B cell (primary cell): ENCODE measurements around the gene TSG101. TPM values are rescaled to one million over a fixed set of nuclear protein-coding genes. Genes with fewer than 3 reads are reported as not detected.
A peak's percentile ranks its signal among the peaks of the same experiment; 100 is the strongest.

Experiments
- ATAC-seq: fragments of 200-7000 bp; cut with Tn5 transposase; one replicate; pipeline ENCODE4 v1.10.0; 2021; ENCODE audit warnings: low read depth, mild to moderate bottlenecking, moderate number of reproducible peaks, moderate library complexity
- CTCF ChIA-PET: fragments of 350-600 bp; sonication (Branson Sonifier 250); formaldehyde crosslinking; loops from one replicate; lab custom pipeline; 2021; ENCODE audit warnings: antibody characterized with exemption, inconsistent platforms; lab: Charles Lee
- POLR2A ChIA-PET: fragments of 350-600 bp; sonication (Branson Sonifier 250); formaldehyde crosslinking; loops from one replicate; lab custom pipeline; 2021; ENCODE audit warnings: antibody characterized with exemption; lab: Charles Lee
- DNase-seq: peaks from one replicate; pipeline ENCODE4 v3.0.0; 2013
- H2AFZ ChIP-seq: 2 replicates; pipeline ENCODE4 v1.6.1; 2012; ENCODE audit warnings: mild to moderate bottlenecking, low read depth, low read length; ENCODE audit not compliant: insufficient read depth, poor library complexity, severe bottlenecking
- H3K27ac ChIP-seq, 2 donors: 1 replicate in 1 of 2; 2 replicates in 1 of 2; pipeline ENCODE4 v1.5.1; 2012 to 2013; ENCODE audit warnings: low read length in 2 of 2, mild to moderate bottlenecking in 2 of 2, moderate library complexity in 1 of 2
- H3K27me3 ChIP-seq, 4 experiments: fragments of 200-600 bp in 1 of 4; sonication (generic) in 1 of 4; replicated peaks in 1 of 4; 1 replicate in 2 of 4; 2 replicates in 2 of 4; pipeline versions ENCODE4 v1.6.1 to v1.7.0; 2013 to 2016; ENCODE audit warnings: low read length in 3 of 4, mild to moderate bottlenecking in 2 of 4, mixed read lengths in 1 of 4, moderate library complexity in 1 of 4; ENCODE audit not compliant: insufficient read depth in 4 of 4, control insufficient read depth in 3 of 4; ENCODE audit errors: control extremely low read depth in 1 of 4
- H3K36me3 ChIP-seq, 2 experiments: replicated peaks in 1 of 2; 1 replicate in 1 of 2; 2 replicates in 1 of 2; pipeline versions ENCODE4 v1.6.1 to v1.7.1; 2013; ENCODE audit warnings: low read length in 1 of 2; ENCODE audit not compliant: insufficient read depth in 2 of 2, control insufficient read depth in 1 of 2; ENCODE audit errors: control extremely low read depth in 1 of 2, extremely low read depth in 1 of 2
- H3K4me1 ChIP-seq, 2 donors: fragments of 200-600 bp in 1 of 2; sonication (generic) in 1 of 2; 1 replicate in 1 of 2; 2 replicates in 1 of 2; pipeline versions ENCODE4 v1.5.1 to v1.6.1; 2013 to 2017; ENCODE audit warnings: low read length in 2 of 2; ENCODE audit not compliant: control insufficient read depth in 2 of 2, insufficient read depth in 2 of 2
- H3K4me2 ChIP-seq: replicated peaks from 2 replicates; pipeline ENCODE3; 2012; ENCODE audit warnings: mild to moderate bottlenecking, low read depth, low read length; ENCODE audit not compliant: poor library complexity, severe bottlenecking
- H3K4me3 ChIP-seq, 5 experiments: fragments of 200-600 bp in 1 of 5; sonication (generic) in 1 of 5; 1 replicate in 3 of 5; 2 replicates in 2 of 5; pipeline versions ENCODE4 v1.5.1 to v1.7.0; 2011 to 2016; ENCODE audit warnings: low read length in 4 of 5, mild to moderate bottlenecking in 4 of 5, low read depth in 2 of 5, control low read depth in 1 of 5, moderate library complexity in 1 of 5; ENCODE audit not compliant: insufficient read depth in 1 of 5; ENCODE audit errors: control extremely low read depth in 1 of 5, extremely low read depth in 1 of 5
- H3K79me2 ChIP-seq: fragments of 200-600 bp; sonication (generic); one replicate; pipeline ENCODE4 v1.6.0; 2016; ENCODE audit warnings: low read length; ENCODE audit not compliant: control insufficient read depth, insufficient read depth
- H3K9ac ChIP-seq: fragments of 200-600 bp; sonication (generic); 2 replicates; pipeline ENCODE4 v1.6.1; 2017; ENCODE audit warnings: mild to moderate bottlenecking, low read length, moderate library complexity
- H3K9me3 ChIP-seq, 3 donors: one replicate each; pipeline versions ENCODE4 v1.6.1 to v1.7.1; 2013; ENCODE audit warnings: low read length in 2 of 3; ENCODE audit not compliant: control insufficient read depth in 2 of 3, insufficient read depth in 1 of 3; ENCODE audit errors: control extremely low read depth in 1 of 3
- H4K20me1 ChIP-seq: 2 replicates; pipeline ENCODE4 v1.6.0; 2012; ENCODE audit warnings: mild to moderate bottlenecking, low read length; ENCODE audit not compliant: insufficient read depth, control insufficient read depth, poor library complexity, severe bottlenecking
- H3K27ac Mint-ChIP-seq: one replicate; pipeline ENCODE4 v1.8.0; 2021; ENCODE audit warnings: mixed read lengths
- H3K27me3 Mint-ChIP-seq: one replicate; pipeline ENCODE4 v1.8.0; 2021; ENCODE audit warnings: mixed read lengths
- H3K4me1 Mint-ChIP-seq: one replicate; pipeline ENCODE4 v1.8.0; 2021; ENCODE audit warnings: mixed read lengths
- H3K4me3 Mint-ChIP-seq: one replicate; pipeline ENCODE4 v1.8.0; 2021; ENCODE audit warnings: mixed read lengths
- H3K9me3 Mint-ChIP-seq: one replicate; pipeline ENCODE4 v1.8.0; 2022; ENCODE audit warnings: mixed read lengths; ENCODE audit not compliant: insufficient read depth
- EZH2 ChIP-seq: IDR thresholded peaks from 2 replicates; pipeline ENCODE4 v1.6.1; 2012; ENCODE audit warnings: borderline replicate concordance, low read depth, mild to moderate bottlenecking, moderate library complexity, low read length; ENCODE audit not compliant: insufficient read depth, poor library complexity, severe bottlenecking
- WGBS: methylation state at CpG from one replicate; pipeline ENCODE4 v1.1.5; 2013; ENCODE audit warnings: missing lambda C conversion rate; ENCODE audit not compliant: insufficient coverage; 5-methylcytosine and 5-hydroxymethylcytosine counted together
- intact Hi-C: fragments of 100-400 bp; cut with micrococcal nuclease; formaldehyde crosslinking; loops from one replicate; pipeline ENCODE4 v1.10.0; 2022
- polyA plus RNA-seq: library from polyadenylated mRNA; depleted of rRNA; stranded (reverse); fragments of >200 nt; gene quantifications from 2 replicates; pipeline ENCODE4 v1.2.3, GENCODE V29; 2012
- total RNA-seq, 2 donors: library from RNA; stranded (reverse); fragments of 120-200 nt in 1 of 2; gene quantifications; 1 replicate in 1 of 2; 2 replicates in 1 of 2; pipeline versions ENCODE4 v1.2.3 to v1.2.4, GENCODE V29; 2013 to 2022
- TF ChIP-seq, protein P1 (sequence below): fragments of 200-600 bp; IDR thresholded peaks from one replicate; pipeline ENCODE4 v1.8.0; 2022; ENCODE audit warnings: antibody characterized with exemption, mild to moderate bottlenecking

TSG101 gene
- total and polyA plus RNA-seq, 2 donors (not counting 1 experiment from before 2014, with no cell fraction given): 50.9 to 56.5 TPM

DNA sequence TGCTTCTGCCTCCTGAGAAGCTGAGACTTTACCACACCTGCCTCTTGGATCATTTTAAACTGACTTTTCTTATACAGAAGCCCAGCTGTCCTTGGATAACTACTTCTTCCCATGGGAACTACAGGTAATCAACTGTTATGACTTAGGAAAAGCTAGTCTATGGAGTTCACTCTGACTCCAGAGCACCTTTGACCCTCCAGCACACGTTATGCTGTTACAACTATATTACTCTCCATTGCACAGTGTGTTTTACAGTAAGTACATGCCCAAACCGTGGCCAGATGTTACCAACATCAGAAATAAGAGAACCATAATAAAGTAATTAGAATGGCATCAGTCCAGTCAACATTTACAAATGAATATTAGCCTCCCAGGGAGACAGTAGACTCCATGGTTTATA, 21.3 kb upstream of the TSG101 start:
- Histone ChIP-seq H3K36me3 (peaks cover 2 to 6% of the 10 kb centered on the region in 2 experiments), H2AFZ (no peak overlapping the region), H3K27me3 (no peaks in the 10 kb centered on the region), H3K9ac (no peak overlapping the region), H3K4me3 (no peak overlapping the region), H3K4me2 (no peak overlapping the region), H4K20me1 (no peaks in the 10 kb centered on the region), H3K27ac (no peak overlapping the region), H3K79me2 (no peaks in the 10 kb centered on the region), H3K9me3 (no peaks in the 10 kb centered on the region), H3K4me1 (no peaks in the 10 kb centered on the region)
- DNase-seq: no peak
- no peak for ATAC-seq
- H3K4me3 Mint-ChIP-seq: no peak overlapping the region
- POLR2A ChIA-PET: no interaction called here
- H3K27ac Mint-ChIP-seq: no peak overlapping the region
- TF ChIP-seq, protein P1, sequence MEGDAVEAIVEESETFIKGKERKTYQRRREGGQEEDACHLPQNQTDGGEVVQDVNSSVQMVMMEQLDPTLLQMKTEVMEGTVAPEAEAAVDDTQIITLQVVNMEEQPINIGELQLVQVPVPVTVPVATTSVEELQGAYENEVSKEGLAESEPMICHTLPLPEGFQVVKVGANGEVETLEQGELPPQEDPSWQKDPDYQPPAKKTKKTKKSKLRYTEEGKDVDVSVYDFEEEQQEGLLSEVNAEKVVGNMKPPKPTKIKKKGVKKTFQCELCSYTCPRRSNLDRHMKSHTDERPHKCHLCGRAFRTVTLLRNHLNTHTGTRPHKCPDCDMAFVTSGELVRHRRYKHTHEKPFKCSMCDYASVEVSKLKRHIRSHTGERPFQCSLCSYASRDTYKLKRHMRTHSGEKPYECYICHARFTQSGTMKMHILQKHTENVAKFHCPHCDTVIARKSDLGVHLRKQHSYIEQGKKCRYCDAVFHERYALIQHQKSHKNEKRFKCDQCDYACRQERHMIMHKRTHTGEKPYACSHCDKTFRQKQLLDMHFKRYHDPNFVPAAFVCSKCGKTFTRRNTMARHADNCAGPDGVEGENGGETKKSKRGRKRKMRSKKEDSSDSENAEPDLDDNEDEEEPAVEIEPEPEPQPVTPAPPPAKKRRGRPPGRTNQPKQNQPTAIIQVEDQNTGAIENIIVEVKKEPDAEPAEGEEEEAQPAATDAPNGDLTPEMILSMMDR: no peak
- TF ChIP-seq EZH2: no peak
- H3K4me1 Mint-ChIP-seq: no peaks in the 10 kb centered on the region
- WGBS: no CpG with 5 or more reads among the region's 2 CpGs
- no peaks in the 10 kb centered on the region for H3K27me3 Mint-ChIP-seq
- intact Hi-C loops: no loop called here
- CTCF ChIA-PET: no interaction called here
- no peaks in the 10 kb centered on the region for H3K9me3 Mint-ChIP-seq

- no CpG with 5 or more reads among the region's 1 CpG for WGBS
- ChIA-PET CTCF (interaction anchor here (0.6 to 2.6 kb wide), 10 partner anchors 13 to 223 kb away, joined by 3 to 19 read pairs (median 5); no protein-coding TSS in a partner anchor), POLR2A (no interaction called here)
- Histone ChIP-seq H3K27me3 (no peaks in the 10 kb centered on the region), H2AFZ (no peak overlapping the region), H3K9ac (no peak overlapping the region), H3K4me2 (no peak overlapping the region), H3K79me2 (no peaks in the 10 kb centered on the region), H3K4me1 (no peaks in the 10 kb centered on the region), H3K9me3 (no peaks in the 10 kb centered on the region), H4K20me1 (no peaks in the 10 kb centered on the region), H3K36me3 (peaks cover 0 to 1% of the 10 kb centered on the region in 2 experiments), H3K4me3 (no peak overlapping the region), H3K27ac (no peak overlapping the region)
- no peak overlapping the region for H3K27ac Mint-ChIP-seq
- no peak overlapping the region for H3K4me3 Mint-ChIP-seq
- intact Hi-C loops: no loop called here
- no peaks in the 10 kb centered on the region for H3K9me3 Mint-ChIP-seq
- ATAC-seq: no peak
- TF ChIP-seq, protein P1: peak; percentile 33
- TF ChIP-seq EZH2: no peak
- no peaks in the 10 kb centered on the region for H3K27me3 Mint-ChIP-seq
- no peaks in the 10 kb centered on the region for H3K4me1 Mint-ChIP-seq
- peak; percentile 17 for DNase-seq
Observed at GRCh38 chr11:18540207-18541009, 13.7 kb upstream of the TSG101 start.
